Activated CD4-positive, alpha-beta T cell treated with anti-CD3 and anti-CD28 coated beads, Interleukin-2, amount 10 ng/mL, durations not matched to agents 7 days and 5 days (primary cell): ENCODE measurements around the gene MID1. TPM values are rescaled to one million over a fixed set of nuclear protein-coding genes. Genes with fewer than 3 reads are reported as not detected.

ENCODE experiments used
- CTCF ChIA-PET: fragments of 350-600 bp; sonication (Branson Sonifier 250); formaldehyde crosslinking; loops from one replicate; lab custom pipeline; 2021; ENCODE audit warnings: antibody characterized with exemption; lab: Charles Lee
- POLR2A ChIA-PET: fragments of 350-600 bp; sonication (Branson Sonifier 250); formaldehyde crosslinking; loops from one replicate; lab custom pipeline; 2021; ENCODE audit warnings: antibody characterized with exemption; lab: Charles Lee
- DNase-seq: peaks from one replicate; pipeline ENCODE4 v3.0.0-alpha.2; 2020
- H3K27ac Mint-ChIP-seq: one replicate; pipeline ENCODE4 v1.8.0; 2021; ENCODE audit warnings: mild to moderate bottlenecking, moderate library complexity, mixed read lengths
- H3K27me3 Mint-ChIP-seq: one replicate; pipeline ENCODE4 v1.8.0; 2021; ENCODE audit warnings: mixed read lengths
- H3K36me3 Mint-ChIP-seq: one replicate; pipeline ENCODE4 v1.8.0; 2021; ENCODE audit warnings: low read depth, mixed read lengths
- H3K4me1 Mint-ChIP-seq: one replicate; pipeline ENCODE4 v1.8.0; 2021; ENCODE audit warnings: mixed read lengths
- H3K4me3 Mint-ChIP-seq: one replicate; pipeline ENCODE4 v1.8.0; 2021; ENCODE audit warnings: mild to moderate bottlenecking, moderate library complexity, mixed read lengths
- H3K9me3 Mint-ChIP-seq: one replicate; pipeline ENCODE4 v1.8.0; 2021; ENCODE audit warnings: mixed read lengths
- total RNA-seq, 2 experiments: library from RNA; stranded (reverse); gene quantifications; one replicate each; pipeline ENCODE4 v1.2.3, GENCODE V29; 2021

MID1 gene
- under 1 TPM; 0.22 to 0.23 TPM for total RNA-seq

GRCh38 chrX:10620121-10620699 is at the start of gene MID1:
Gene MID1, minus strand, starts transcription at chrX:10620585. Its CDS starts 53,038 bp downstream, at chrX:10567547.
- no peaks in the 10 kb centered on the region for H3K9me3 Mint-ChIP-seq
- H3K4me1 Mint-ChIP-seq = peaks cover 4% of the 10 kb centered on the region
- H3K4me3 Mint-ChIP-seq = no peak within 1 kb of the TSS
- POLR2A ChIA-PET = no interaction called here
- H3K27ac Mint-ChIP-seq = no peak within 1 kb of the TSS
- CTCF ChIA-PET = no interaction called here
- peaks cover 28% of the 10 kb centered on the region for H3K27me3 Mint-ChIP-seq
- H3K36me3 Mint-ChIP-seq = no peaks in the 10 kb centered on the region
- DNase-seq = no peak

- H3K4me3 Mint-ChIP-seq = no peak overlapping the region
- H3K36me3 Mint-ChIP-seq = no peaks in the 10 kb centered on the region
- ChIA-PET CTCF (interaction anchor here (1.0 kb wide), 1 partner anchor 64 kb away, joined by 3 read pairs; no protein-coding TSS in a partner anchor), POLR2A (no interaction called here)
- H3K27me3 Mint-ChIP-seq = no peaks in the 10 kb centered on the region
- no peak for DNase-seq
- no peaks in the 10 kb centered on the region for H3K9me3 Mint-ChIP-seq
- no peak overlapping the region for H3K27ac Mint-ChIP-seq
- no peaks in the 10 kb centered on the region for H3K4me1 Mint-ChIP-seq
Observed at GRCh38 chrX:10667143-10667542, 46.8 kb upstream of the MID1 start.

GRCh38 chrX:10666102-10666501 is 45.7 kb upstream of the MID1 start:
- CTCF ChIA-PET = no interaction called here
- Mint-ChIP-seq H3K4me1 (no peaks in the 10 kb centered on the region), H3K36me3 (no peaks in the 10 kb centered on the region), H3K27me3 (no peaks in the 10 kb centered on the region), H3K27ac (no peak overlapping the region), H3K4me3 (no peak overlapping the region), H3K9me3 (no peaks in the 10 kb centered on the region)
- DNase-seq = no peak
- POLR2A ChIA-PET = no interaction called here

GRCh38 chrX:10665681-10666080 is 45.3 kb upstream of the MID1 start:
- Mint-ChIP-seq H3K9me3 (no peaks in the 10 kb centered on the region), H3K27ac (no peak overlapping the region), H3K36me3 (no peaks in the 10 kb centered on the region), H3K4me1 (no peaks in the 10 kb centered on the region), H3K4me3 (no peak overlapping the region), H3K27me3 (no peaks in the 10 kb centered on the region)
- CTCF ChIA-PET = no interaction called here
- POLR2A ChIA-PET = no interaction called here
- no peak for DNase-seq

GRCh38 chrX:10660171-10660570 is 39.8 kb upstream of the MID1 start:
- Mint-ChIP-seq H3K27me3 (no peaks in the 10 kb centered on the region), H3K36me3 (no peaks in the 10 kb centered on the region), H3K27ac (no peak overlapping the region), H3K4me3 (no peak overlapping the region), H3K9me3 (no peaks in the 10 kb centered on the region), H3K4me1 (no peaks in the 10 kb centered on the region)
- no peak for DNase-seq
- POLR2A ChIA-PET = no interaction called here
- CTCF ChIA-PET = no interaction called here

- Mint-ChIP-seq H3K9me3 (no peaks in the 10 kb centered on the region), H3K4me3 (no peak overlapping the region), H3K27ac (no peak overlapping the region), H3K4me1 (no peaks in the 10 kb centered on the region), H3K27me3 (no peaks in the 10 kb centered on the region), H3K36me3 (no peaks in the 10 kb centered on the region)
- POLR2A ChIA-PET = no interaction called here
- CTCF ChIA-PET = no interaction called here
- no peak for DNase-seq
Observed at GRCh38 chrX:10656214-10656613, 35.8 kb upstream of the MID1 start.

GRCh38 chrX:10654960-10655359 is 34.6 kb upstream of the MID1 start:
- CTCF ChIA-PET = no interaction called here
- POLR2A ChIA-PET = no interaction called here
- Mint-ChIP-seq H3K27me3 (no peaks in the 10 kb centered on the region), H3K27ac (no peak overlapping the region), H3K4me1 (no peaks in the 10 kb centered on the region), H3K4me3 (no peak overlapping the region), H3K36me3 (no peaks in the 10 kb centered on the region), H3K9me3 (no peaks in the 10 kb centered on the region)
- DNase-seq = no peak

GRCh38 chrX:10653302-10653701 is 32.9 kb upstream of the MID1 start:
- Mint-ChIP-seq H3K4me1 (no peaks in the 10 kb centered on the region), H3K27me3 (no peaks in the 10 kb centered on the region), H3K36me3 (no peaks in the 10 kb centered on the region), H3K4me3 (no peak overlapping the region), H3K27ac (no peak overlapping the region), H3K9me3 (no peaks in the 10 kb centered on the region)
- DNase-seq = no peak
- CTCF ChIA-PET = no interaction called here
- POLR2A ChIA-PET = no interaction called here

GRCh38 chrX:10649265-10649664 is 28.9 kb upstream of the MID1 start:
- Mint-ChIP-seq H3K27ac (no peak overlapping the region), H3K4me3 (no peak overlapping the region), H3K9me3 (no peaks in the 10 kb centered on the region), H3K27me3 (no peaks in the 10 kb centered on the region), H3K36me3 (no peaks in the 10 kb centered on the region), H3K4me1 (no peaks in the 10 kb centered on the region)
- CTCF ChIA-PET = no interaction called here
- POLR2A ChIA-PET = no interaction called here
- DNase-seq = no peak

- no peak for DNase-seq
Observed at GRCh38 chrX:10648614-10649013, 28.2 kb upstream of the MID1 start.

GRCh38 chrX:10636851-10637250 is 16.5 kb upstream of the MID1 start:
- Mint-ChIP-seq H3K36me3 (no peaks in the 10 kb centered on the region), H3K27me3 (no peaks in the 10 kb centered on the region), H3K4me3 (no peak overlapping the region), H3K4me1 (no peaks in the 10 kb centered on the region), H3K27ac (no peak overlapping the region), H3K9me3 (no peaks in the 10 kb centered on the region)
- CTCF ChIA-PET = no interaction called here
- POLR2A ChIA-PET = no interaction called here
- no peak for DNase-seq

More at GRCh38 chrX:10648614-10649013, 28.2 kb upstream of the MID1 start:
- Mint-ChIP-seq H3K4me3 (no peak overlapping the region), H3K9me3 (no peaks in the 10 kb centered on the region), H3K27me3 (no peaks in the 10 kb centered on the region), H3K27ac (no peak overlapping the region), H3K36me3 (no peaks in the 10 kb centered on the region), H3K4me1 (no peaks in the 10 kb centered on the region)
- POLR2A ChIA-PET = no interaction called here
- CTCF ChIA-PET = no interaction called here

GRCh38 chrX:10636337-10636736 is 16.0 kb upstream of the MID1 start:
- no peaks in the 10 kb centered on the region for H3K36me3 Mint-ChIP-seq
- POLR2A ChIA-PET = no interaction called here
- no peak overlapping the region for H3K27ac Mint-ChIP-seq
- H3K4me3 Mint-ChIP-seq = no peak overlapping the region
- no peak for DNase-seq
- H3K4me1 Mint-ChIP-seq = no peaks in the 10 kb centered on the region
- CTCF ChIA-PET = no interaction called here
- no peaks in the 10 kb centered on the region for H3K9me3 Mint-ChIP-seq
- H3K27me3 Mint-ChIP-seq = no peaks in the 10 kb centered on the region

- CTCF ChIA-PET = no interaction called here
Observed at GRCh38 chrX:10634392-10635161, 14.2 kb upstream of the MID1 start.

GRCh38 chrX:10633722-10634121 is 13.3 kb upstream of the MID1 start:
- no peak overlapping the region for H3K27ac Mint-ChIP-seq
- POLR2A ChIA-PET = no interaction called here
- CTCF ChIA-PET = no interaction called here
- no peaks in the 10 kb centered on the region for H3K9me3 Mint-ChIP-seq
- no peak overlapping the region for H3K4me3 Mint-ChIP-seq
- no peaks in the 10 kb centered on the region for H3K4me1 Mint-ChIP-seq
- DNase-seq = no peak
- H3K36me3 Mint-ChIP-seq = no peaks in the 10 kb centered on the region
- peaks cover 2% of the 10 kb centered on the region for H3K27me3 Mint-ChIP-seq

More at GRCh38 chrX:10634392-10635161, 14.2 kb upstream of the MID1 start:
- H3K27me3 Mint-ChIP-seq = peaks cover 2% of the 10 kb centered on the region
- no peaks in the 10 kb centered on the region for H3K36me3 Mint-ChIP-seq
- POLR2A ChIA-PET = no interaction called here
- no peak overlapping the region for H3K4me3 Mint-ChIP-seq
- no peaks in the 10 kb centered on the region for H3K9me3 Mint-ChIP-seq
- H3K27ac Mint-ChIP-seq = no peak overlapping the region
- no peak for DNase-seq
- H3K4me1 Mint-ChIP-seq = no peaks in the 10 kb centered on the region
